HG03095 (cell line): ENCODE results near the gene TBC1D3L.
"Not testable (repeated sequence)": the region's sequence is repeated elsewhere in the genome, so short reads cannot be mapped to it uniquely, and the experiment has no call there.

Experiments
- ATAC-seq: cut with Tn5 transposase; IDR thresholded peaks from one replicate; pipeline ENCODE4 v1.9.1; 2021; ENCODE audit warnings: moderate library complexity; ENCODE audit not compliant: unreplicated experiment

The TBC1D3L gene

DNA sequence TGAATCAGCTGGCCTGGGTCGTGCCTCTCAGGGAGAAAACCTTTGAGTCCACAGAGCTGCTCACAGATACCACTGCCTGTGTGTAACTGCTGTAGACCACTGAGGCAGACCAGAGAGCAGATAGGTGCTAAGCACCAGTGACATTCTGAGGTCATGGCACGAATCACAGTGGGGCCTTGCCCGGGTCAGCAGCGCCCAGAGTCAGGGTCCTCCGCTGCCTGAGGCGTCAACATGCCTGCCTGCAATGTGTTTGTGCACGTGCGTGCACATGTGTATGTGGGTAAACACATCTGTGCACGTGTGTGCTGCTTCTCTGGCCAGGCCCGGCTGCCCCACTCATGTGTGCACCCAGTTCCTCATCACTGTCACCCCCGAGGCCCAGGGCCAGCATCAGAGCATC, at the start of gene TBC1D3L:
Gene TBC1D3L (minus strand): TSS at position 101 of the 400 bp plus-strand sequence. CDS start 1,540 bp downstream, outside the sequence.
- not testable (repeated sequence) for ATAC-seq

DNA sequence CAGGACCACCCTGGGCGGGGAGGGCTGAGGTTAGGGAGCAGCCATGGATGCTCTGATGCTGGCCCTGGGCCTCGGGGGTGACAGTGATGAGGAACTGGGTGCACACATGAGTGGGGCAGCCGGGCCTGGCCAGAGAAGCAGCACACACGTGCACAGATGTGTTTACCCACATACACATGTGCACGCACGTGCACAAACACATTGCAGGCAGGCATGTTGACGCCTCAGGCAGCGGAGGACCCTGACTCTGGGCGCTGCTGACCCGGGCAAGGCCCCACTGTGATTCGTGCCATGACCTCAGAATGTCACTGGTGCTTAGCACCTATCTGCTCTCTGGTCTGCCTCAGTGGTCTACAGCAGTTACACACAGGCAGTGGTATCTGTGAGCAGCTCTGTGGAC, 14.8 kb upstream of the TBC1D3L start, which contains the start of gene TBC1D3D:
Gene TBC1D3D (plus strand): TSS at position 301 of the 400 bp plus-strand sequence. CDS start 1,585 bp downstream, outside the sequence.
- not testable (repeated sequence) for ATAC-seq
